Stimulated activated CD8-positive, alpha-beta memory T cell treated with anti-CD3 and anti-CD28 coated beads, Interleukin-4, amount 100 ng/mL, for 1 hour (primary cell): ENCODE results near the gene NDRG2.

Experiments
- DNase-seq, 2 donors: peaks; one replicate each; pipeline ENCODE4 v3.0.0-alpha.2; 2020; ENCODE audit warnings: low read depth in 2 of 2, low spot score in 1 of 2

The NDRG2 gene

GRCh38 chr14:21037156-21037555 lies 12.3 kb upstream of the NDRG2 start:
- DNase-seq, result no peak

- DNase-seq, result no peak
Measured at GRCh38 chr14:21036751-21037150, 11.9 kb upstream of the NDRG2 start.

GRCh38 chr14:21034707-21035106 lies 9.8 kb upstream of the NDRG2 start, which contains the start of gene RNASE13:
RNASE13 (minus strand) TSS chr14:21034807; CDS start chr14:21034288, 519 bp downstream.
- DNase-seq, result no peak

DNA sequence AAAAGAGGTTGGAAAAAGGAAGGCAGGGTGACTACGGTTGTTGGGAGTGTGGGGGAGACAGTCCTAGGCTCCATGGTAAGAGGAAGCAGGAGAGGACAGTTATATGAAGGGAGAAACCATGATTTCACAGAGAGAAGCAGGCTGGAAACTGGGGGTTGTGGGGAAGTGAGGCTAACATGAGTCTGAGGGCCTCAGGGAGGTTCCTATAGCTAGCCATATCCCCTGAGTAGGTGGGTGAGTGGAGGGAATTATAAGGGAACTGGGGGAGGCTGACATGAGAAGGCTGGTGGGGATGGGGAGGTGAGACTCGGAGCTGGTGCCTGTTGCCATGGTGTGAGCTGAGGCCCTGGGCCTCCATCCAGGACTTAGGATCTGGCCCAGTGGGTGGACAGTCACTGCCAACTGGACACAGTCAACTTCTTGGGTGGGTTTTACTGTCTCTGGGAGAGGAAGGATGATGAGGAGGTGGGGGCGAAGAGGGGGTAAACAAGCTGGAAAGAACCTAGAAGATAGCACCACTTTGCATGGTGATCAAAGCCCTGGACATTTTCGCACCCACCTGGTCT lies 8.4 kb upstream of the NDRG2 start:
- DNase-seq, result no peak

DNA sequence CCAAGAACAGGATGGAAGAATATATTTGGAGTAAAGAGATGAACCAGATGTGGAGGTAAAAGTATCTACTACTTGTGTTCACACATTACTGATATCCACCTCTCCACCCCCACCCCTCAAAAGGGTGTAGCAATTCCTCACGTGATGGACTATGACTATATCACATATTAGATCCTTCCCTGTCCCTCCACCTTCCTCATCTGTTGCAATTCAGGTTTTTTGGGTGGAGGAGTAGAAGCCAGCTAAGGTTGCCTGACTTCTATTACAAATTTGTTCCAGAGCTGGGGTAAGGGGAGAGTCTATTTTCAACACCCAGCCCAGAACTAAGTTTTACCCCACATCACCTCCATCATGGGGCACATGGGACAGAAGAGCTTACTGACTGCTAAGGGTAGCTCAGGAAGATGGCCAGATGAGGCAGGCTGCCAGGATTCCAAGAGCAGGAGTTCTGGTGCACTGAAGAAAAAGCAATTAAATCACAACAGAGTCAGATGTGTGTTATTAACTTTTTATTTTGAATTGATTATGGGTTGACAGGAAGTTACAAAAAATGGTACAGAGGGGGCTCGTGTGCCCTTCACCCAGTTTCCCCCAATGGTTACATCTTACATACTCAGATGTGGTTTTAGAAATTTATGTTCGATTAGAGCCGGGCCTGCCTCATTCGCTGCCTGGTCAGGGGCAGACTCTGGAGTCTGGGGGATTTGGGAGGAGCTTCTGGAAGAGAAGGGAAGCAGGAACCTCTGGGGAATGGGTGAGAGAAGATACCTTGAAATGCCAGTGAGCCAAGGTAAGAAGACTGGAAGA lies 7.7 kb upstream of the NDRG2 start:
- no peak for DNase-seq

- DNase-seq, result no peak
Measured at GRCh38 chr14:21030531-21030930, 5.7 kb upstream of the NDRG2 start.

GRCh38 chr14:21029917-21030316 lies 5.1 kb upstream of the NDRG2 start, which contains the start of gene TPPP2:
TPPP2 (plus strand) TSS chr14:21030217; CDS start chr14:21030582, 365 bp downstream.
- DNase-seq, result no peak

- DNase-seq, result no peak
Measured at GRCh38 chr14:21026988-21027315, 2.1 kb upstream of the NDRG2 start.

DNA sequence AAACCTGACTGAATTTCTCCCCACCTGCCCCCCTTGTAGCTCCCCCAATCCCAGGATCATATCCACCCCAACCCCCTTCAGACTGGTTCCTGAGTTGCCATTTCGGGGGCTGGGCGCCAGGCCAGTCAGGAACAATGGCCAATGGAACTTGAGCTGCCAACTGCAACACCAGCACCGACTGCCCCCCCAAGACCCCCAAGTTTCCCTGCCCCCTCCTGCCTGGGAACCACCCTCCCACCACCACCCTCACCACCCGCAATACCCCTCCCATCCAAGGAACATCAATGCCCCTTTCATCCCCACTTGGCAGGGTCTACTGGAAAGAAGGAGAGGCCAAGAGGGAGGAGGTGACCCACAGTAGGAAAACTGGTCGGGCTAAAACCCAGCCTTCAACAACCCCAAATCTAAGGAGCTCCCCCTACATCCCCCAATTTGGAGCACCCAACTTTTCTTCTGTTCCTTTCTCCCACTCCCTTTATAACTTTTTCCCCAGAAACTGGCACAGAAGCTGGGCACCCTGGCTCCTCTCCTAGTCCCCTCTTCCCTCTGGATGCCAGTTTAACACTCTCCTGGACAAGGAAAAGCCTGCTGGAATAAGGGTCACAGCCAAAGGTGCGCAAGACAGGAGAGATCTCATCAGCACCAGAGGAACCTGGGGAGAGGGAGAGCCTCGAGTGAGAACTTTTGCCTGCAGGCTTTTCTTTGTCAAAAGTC lies 1.6 kb upstream of the NDRG2 start:
- no peak for DNase-seq

- DNase-seq, result no peak
Measured at GRCh38 chr14:21025371-21026273, 761 bp upstream of the NDRG2 start.

- no peak for DNase-seq
Measured at GRCh38 chr14:21023817-21024584, 860 bp downstream of the NDRG2 start.

- DNase-seq, result no peak
Measured at GRCh38 chr14:21023174-21023573, 1.7 kb downstream of the NDRG2 start.

GRCh38 chr14:21022686-21023085 lies 2.2 kb downstream of the NDRG2 start:
- DNase-seq, result no peak

DNA sequence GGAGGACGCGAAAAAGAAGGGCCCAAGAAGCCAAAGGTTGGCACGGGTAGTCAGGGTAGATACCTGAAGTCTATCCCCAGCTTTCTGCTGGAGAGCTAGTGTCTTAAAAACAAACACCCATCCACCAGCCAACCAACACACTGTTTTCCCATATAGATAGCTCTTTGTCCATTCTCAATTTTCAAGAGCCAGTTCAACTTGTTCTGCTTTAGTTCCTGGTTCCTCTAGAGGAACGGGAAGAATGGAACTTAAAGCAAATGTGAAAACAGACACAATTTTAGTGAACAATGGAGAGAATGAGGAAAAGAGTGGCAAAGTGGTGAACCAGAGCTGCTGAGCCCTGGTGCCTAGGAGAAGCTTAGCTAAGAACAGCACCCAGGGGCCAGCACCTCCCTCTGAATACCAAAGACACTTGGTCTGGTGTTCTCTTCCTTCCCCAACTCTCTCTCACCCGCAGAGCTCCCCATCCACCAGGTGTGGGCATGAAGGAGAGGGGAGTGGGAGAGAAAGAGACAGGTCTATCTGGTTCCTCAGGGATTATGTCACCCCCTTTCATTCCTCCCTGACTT lies 3.8 kb downstream of the NDRG2 start:
- no peak for DNase-seq

- no peak for DNase-seq
Measured at GRCh38 chr14:21019366-21019765, 5.5 kb downstream of the NDRG2 start.

GRCh38 chr14:21018781-21019180 lies 6.1 kb downstream of the NDRG2 start:
- no peak for DNase-seq

GRCh38 chr14:21018286-21018685 lies 6.6 kb downstream of the NDRG2 start:
- no peak for DNase-seq

DNA sequence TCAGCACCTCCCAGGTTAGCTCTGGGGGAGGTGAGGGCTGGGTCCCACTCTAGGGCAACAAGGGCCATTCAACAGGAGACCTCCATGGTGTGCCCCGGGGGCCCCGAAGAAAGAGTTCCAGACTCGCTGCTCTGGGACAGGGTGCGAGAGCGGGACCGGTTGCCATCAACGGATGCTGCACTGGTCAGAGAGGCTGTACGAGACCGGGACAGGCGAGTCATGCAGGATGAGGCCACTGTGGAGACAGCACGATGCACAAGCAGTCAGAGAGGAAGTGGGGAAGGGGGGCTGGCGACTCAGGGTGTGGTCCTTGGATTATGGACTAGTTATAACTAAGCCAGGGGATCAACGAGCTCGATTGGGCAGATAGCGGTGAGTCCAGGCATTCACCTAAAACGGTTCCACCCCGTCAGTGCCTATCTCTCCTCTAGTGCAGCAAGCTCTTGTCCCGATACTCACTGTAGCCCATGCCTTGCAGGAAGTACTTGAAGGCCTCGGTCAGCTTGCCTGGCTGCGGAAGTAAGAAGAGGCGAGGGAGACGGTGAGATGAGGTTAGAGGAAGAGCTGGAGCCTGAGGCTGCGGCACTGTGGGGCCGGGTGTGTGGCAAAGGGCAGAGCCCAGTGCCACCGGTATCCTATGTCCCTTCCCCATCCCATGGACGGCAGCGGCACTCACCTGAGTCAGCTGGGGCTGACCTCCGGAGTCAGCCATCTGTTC lies 7.2 kb downstream of the NDRG2 start:
- no peak for DNase-seq

DNA sequence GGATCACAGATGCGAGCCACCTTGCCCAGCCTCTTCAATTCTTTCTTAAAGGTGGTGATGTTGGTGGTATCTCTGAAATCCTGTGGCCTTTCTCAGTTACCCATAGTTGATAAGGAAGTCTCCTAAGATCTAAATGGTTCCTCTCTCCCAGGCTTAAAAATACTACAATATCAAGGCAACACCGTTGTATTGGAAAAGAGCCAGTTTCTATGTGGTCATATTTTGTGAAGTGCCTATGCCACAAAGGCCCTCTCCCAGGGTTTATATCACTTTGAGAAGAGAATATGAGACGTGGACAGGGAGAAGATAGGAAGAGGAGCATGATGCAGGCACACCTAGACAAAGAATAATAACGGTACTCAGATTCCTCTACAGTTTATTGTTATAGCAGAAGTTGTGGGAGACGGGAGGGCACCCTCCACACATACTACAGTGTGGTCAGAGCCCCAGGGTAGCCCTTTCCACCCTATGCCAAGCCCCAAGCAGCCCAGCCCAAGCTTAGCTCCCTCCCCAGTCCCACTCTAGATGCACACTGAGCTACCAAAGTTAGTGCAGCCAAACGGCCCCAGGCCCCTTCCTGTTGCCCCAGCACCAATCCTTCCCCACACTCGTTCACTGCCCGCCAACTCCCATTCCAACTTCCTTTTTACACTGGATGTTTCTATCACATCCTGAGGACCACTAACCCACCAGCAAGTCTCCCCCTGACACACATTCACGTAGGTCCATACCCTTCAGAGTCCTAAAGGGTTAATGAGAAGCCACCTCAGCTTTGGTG lies 8.3 kb downstream of the NDRG2 start:
- no peak for DNase-seq
